GM10266 (cell line): Measurements from ENCODE around the gene FMN1.

ENCODE experiments used
- DNase-seq: peaks from one replicate; pipeline ENCODE4 v3.0.0; 2012; ENCODE audit errors: extremely low spot score
- CTCF ChIP-seq: IDR thresholded peaks from 2 replicates; pipeline ENCODE4 v1.5.1; 2012; ENCODE audit warnings: mild to moderate bottlenecking, low read depth; ENCODE audit not compliant: control insufficient read depth, insufficient read depth; ENCODE audit errors: missing control alignments

FMN1 gene

GRCh38 chr15:33086500-33087121, 107.9 kb downstream of the FMN1 start:
- peak; percentile 21 for DNase-seq
- peak; percentile 58 for TF ChIP-seq CTCF

GRCh38 chr15:33084661-33085060, 109.9 kb downstream of the FMN1 start:
- no peak for TF ChIP-seq CTCF
- DNase-seq, result no peak

GRCh38 chr15:33083232-33084081, 111.1 kb downstream of the FMN1 start:
- DNase-seq, result no peak
- no peak for TF ChIP-seq CTCF

GRCh38 chr15:33080006-33080405, 114.5 kb downstream of the FMN1 start:
- DNase-seq, result no peak
- no peak for TF ChIP-seq CTCF

GRCh38 chr15:33078607-33079006, 115.9 kb downstream of the FMN1 start:
- no peak for TF ChIP-seq CTCF
- no peak for DNase-seq

GRCh38 chr15:33076937-33077336, 117.6 kb downstream of the FMN1 start:
- TF ChIP-seq CTCF, result no peak

GRCh38 chr15:33074942-33075341, 119.6 kb downstream of the FMN1 start:
- DNase-seq, result no peak
- TF ChIP-seq CTCF, result no peak

More at GRCh38 chr15:33076937-33077336, 117.6 kb downstream of the FMN1 start:
- DNase-seq, result no peak
